22Rv1 (cell line): ENCODE results near the gene KLK8.

Experiments used
- H3K27ac ChIP-seq: fragments of 450-650 bp; 2 replicates; pipeline ENCODE4 v1.5.1; 2017
- CTCF ChIP-seq: fragments of 450-650 bp; IDR thresholded peaks from 2 replicates; pipeline ENCODE4 v1.5.1; 2017; ENCODE audit warnings: mild to moderate bottlenecking
- ZFX ChIP-seq: fragments of 450-650 bp; IDR thresholded peaks from 2 replicates; pipeline ENCODE4 v1.6.1; 2017; ENCODE audit warnings: antibody characterized with exemption, borderline replicate concordance

The KLK8 gene

GRCh38 chr19:51009061-51009891, 7.9 kb upstream of the KLK8 start:
- TF ChIP-seq CTCF, result no peak
- no peak for TF ChIP-seq ZFX
- H3K27ac ChIP-seq, result no peak overlapping the region

- TF ChIP-seq CTCF (no peak), ZFX (no peak)
- no peak overlapping the region for H3K27ac ChIP-seq
Measured at GRCh38 chr19:51007488-51007887, 6.1 kb upstream of the KLK8 start.

GRCh38 chr19:51006406-51006805, 5.0 kb upstream of the KLK8 start:
- TF ChIP-seq CTCF (no peak), ZFX (no peak)

GRCh38 chr19:51005248-51005647, 3.8 kb upstream of the KLK8 start:
- H3K27ac ChIP-seq, result no peak overlapping the region
- TF ChIP-seq ZFX, result no peak
- TF ChIP-seq CTCF, result no peak

More at GRCh38 chr19:51006406-51006805, 5.0 kb upstream of the KLK8 start:
- no peak overlapping the region for H3K27ac ChIP-seq

GRCh38 chr19:51003316-51003715, 1.9 kb upstream of the KLK8 start:
- no peak overlapping the region for H3K27ac ChIP-seq
- TF ChIP-seq CTCF (no peak), ZFX (no peak)

GRCh38 chr19:51002542-51003311, 1.3 kb upstream of the KLK8 start:
- no peak for TF ChIP-seq CTCF
- no peak overlapping the region for H3K27ac ChIP-seq

GRCh38 chr19:51002089-51002532, 707 bp upstream of the KLK8 start:
- H3K27ac ChIP-seq, result no peak overlapping the region
- TF ChIP-seq ZFX (no peak), CTCF (no peak)
